A673 (cell line): ENCODE data around the gene SARDH.

Experiments used
- CTCF ChIP-seq: fragments of 300-800, 200-600 bp; sonication (generic); conservative IDR thresholded peaks from 2 replicates; pipeline ENCODE4 v1.5.1; 2017; ENCODE audit warnings: low read depth, mild to moderate bottlenecking, antibody characterized with exemption, low read length, moderate library complexity, mixed read lengths
- EZH2 ChIP-seq: fragments of 200-600 bp; sonication (generic); IDR thresholded peaks from 2 replicates; pipeline ENCODE4 v1.6.1; 2017; ENCODE audit warnings: borderline replicate concordance, low read depth, mild to moderate bottlenecking, mixed read lengths, antibody characterized with exemption, low read length; ENCODE audit not compliant: poor library complexity, severe bottlenecking

GRCh38 chr9:133680250-133680975 lies 57.7 kb downstream of the SARDH start:
- TF ChIP-seq CTCF (no peak), EZH2 (no peak)
